ENCODE results near the gene KRT72.

DNA sequence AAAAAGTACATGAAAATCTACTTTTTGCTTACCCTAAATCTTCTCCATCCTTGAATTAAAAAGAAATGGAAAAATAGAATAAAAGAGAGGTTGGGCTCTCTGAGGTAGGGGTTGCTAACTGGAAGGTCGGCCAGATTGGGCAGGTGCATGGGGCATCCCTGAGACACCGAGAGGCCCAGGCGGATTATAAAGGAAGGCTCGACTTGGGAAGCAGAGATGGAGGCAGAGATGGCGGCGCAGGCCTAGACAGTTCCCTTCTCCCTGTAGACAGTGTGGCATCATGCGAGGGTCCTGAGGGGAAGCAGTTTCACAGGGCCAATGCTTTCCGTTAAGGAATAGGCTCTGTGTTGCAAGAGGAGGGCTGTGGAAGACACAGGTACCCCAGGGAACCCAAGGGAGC is 23.9 kb downstream of the KRT72 start:
- TF ChIP-seq POLR2A (IDR thresholded peaks at IDR 0.05) = no peak
- TF ChIP-seq, protein P1, sequence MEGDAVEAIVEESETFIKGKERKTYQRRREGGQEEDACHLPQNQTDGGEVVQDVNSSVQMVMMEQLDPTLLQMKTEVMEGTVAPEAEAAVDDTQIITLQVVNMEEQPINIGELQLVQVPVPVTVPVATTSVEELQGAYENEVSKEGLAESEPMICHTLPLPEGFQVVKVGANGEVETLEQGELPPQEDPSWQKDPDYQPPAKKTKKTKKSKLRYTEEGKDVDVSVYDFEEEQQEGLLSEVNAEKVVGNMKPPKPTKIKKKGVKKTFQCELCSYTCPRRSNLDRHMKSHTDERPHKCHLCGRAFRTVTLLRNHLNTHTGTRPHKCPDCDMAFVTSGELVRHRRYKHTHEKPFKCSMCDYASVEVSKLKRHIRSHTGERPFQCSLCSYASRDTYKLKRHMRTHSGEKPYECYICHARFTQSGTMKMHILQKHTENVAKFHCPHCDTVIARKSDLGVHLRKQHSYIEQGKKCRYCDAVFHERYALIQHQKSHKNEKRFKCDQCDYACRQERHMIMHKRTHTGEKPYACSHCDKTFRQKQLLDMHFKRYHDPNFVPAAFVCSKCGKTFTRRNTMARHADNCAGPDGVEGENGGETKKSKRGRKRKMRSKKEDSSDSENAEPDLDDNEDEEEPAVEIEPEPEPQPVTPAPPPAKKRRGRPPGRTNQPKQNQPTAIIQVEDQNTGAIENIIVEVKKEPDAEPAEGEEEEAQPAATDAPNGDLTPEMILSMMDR (IDR thresholded peaks at IDR 0.05) = no peak
